Fibroblast of lung (primary cell): ENCODE measurements around the gene MOGAT1. TPM values are rescaled to one million over a fixed set of nuclear protein-coding genes. Genes with fewer than 3 reads are reported as not detected.

Experiments used
- DNase-seq, 2 donors: peaks; one replicate each; pipeline versions ENCODE4 v3.0.0 to v3.0.0-alpha.2; 2010; ENCODE audit warnings: low read depth in 2 of 2
- H2AFZ ChIP-seq: 2 replicates; pipeline ENCODE4 v1.5.1; 2012; ENCODE audit warnings: low read length, control low read depth, inconsistent platforms
- H3K27ac ChIP-seq: 2 replicates; pipeline ENCODE4 v1.5.1; 2011; ENCODE audit warnings: low read length, control low read depth; ENCODE audit not compliant: insufficient read depth
- H3K27me3 ChIP-seq: 2 replicates; pipeline ENCODE4 v1.5.1; 2011; ENCODE audit warnings: mild to moderate bottlenecking, low read length; ENCODE audit not compliant: control insufficient read depth, insufficient read depth
- H3K36me3 ChIP-seq: 2 replicates; pipeline ENCODE4 v1.5.1; 2011; ENCODE audit warnings: low read length; ENCODE audit not compliant: control insufficient read depth, insufficient read depth
- H3K4me1 ChIP-seq: 2 replicates; pipeline ENCODE4 v1.5.1; 2011; ENCODE audit warnings: low read length; ENCODE audit not compliant: control insufficient read depth, insufficient read depth; ENCODE audit errors: extremely low read depth
- H3K4me2 ChIP-seq: 2 replicates; pipeline ENCODE4 v1.5.1; 2011; ENCODE audit warnings: low read length, control low read depth; ENCODE audit not compliant: insufficient read depth; ENCODE audit errors: extremely low read depth
- H3K4me3 ChIP-seq, 4 experiments: fragments of 200-600 bp in 1 of 4; sonication (generic) in 1 of 4; replicated peaks in 1 of 4; 2 replicates each; pipeline ENCODE4 v1.5.1; 2011 to 2016; ENCODE audit warnings: low read length in 4 of 4, low read depth in 3 of 4, mild to moderate bottlenecking in 3 of 4, control low read depth in 2 of 4, inconsistent platforms in 1 of 4, mixed read lengths in 1 of 4; ENCODE audit not compliant: insufficient read depth in 1 of 4; ENCODE audit errors: control extremely low read depth in 1 of 4
- H3K79me2 ChIP-seq: 2 replicates; pipeline ENCODE4 v1.5.1; 2012; ENCODE audit warnings: mild to moderate bottlenecking, low read length, inconsistent platforms; ENCODE audit not compliant: control insufficient read depth, insufficient read depth
- H3K9ac ChIP-seq: 2 replicates; pipeline ENCODE4 v1.5.1; 2011; ENCODE audit warnings: mild to moderate bottlenecking, low read length, control low read depth; ENCODE audit not compliant: insufficient read depth
- H3K9me3 ChIP-seq: 2 replicates; pipeline ENCODE4 v1.5.1; 2012; ENCODE audit warnings: low read depth, low read length; ENCODE audit not compliant: control insufficient read depth, insufficient read depth
- H4K20me1 ChIP-seq: 2 replicates; pipeline ENCODE4 v1.5.1; 2011; ENCODE audit warnings: low read length; ENCODE audit not compliant: control insufficient read depth, insufficient read depth; ENCODE audit errors: extremely low read depth
- EZH2 ChIP-seq: IDR thresholded peaks from 2 replicates; pipeline ENCODE4 v1.5.1; 2012; ENCODE audit warnings: low read length, control low read depth, mild to moderate bottlenecking; ENCODE audit errors: missing control alignments
- polyA plus RNA-seq, 2 donors: library from polyadenylated mRNA; depleted of rRNA in 1 of 2; stranded (reverse) in 1 of 2; unstranded in 1 of 2; fragments of >200 nt; gene quantifications; 2 replicates each; pipeline ENCODE4 v1.2.1, GENCODE V29; 2011 to 2012; ENCODE audit warnings: missing spikeins in 1 of 2
- total RNA-seq: library from RNA; depleted of rRNA; stranded (reverse); fragments of >200 nt; gene quantifications from 2 replicates; pipeline ENCODE4 v1.2.1, GENCODE V29; 2014
- TF ChIP-seq, protein P1 (sequence below), 2 donors: IDR thresholded peaks in 1 of 2; conservative IDR thresholded peaks in 1 of 2; 1 replicate in 1 of 2; 2 replicates in 1 of 2; pipeline ENCODE4 v1.5.1; 2011 to 2012; ENCODE audit warnings: low read length in 2 of 2, control low read depth in 1 of 2, inconsistent platforms in 1 of 2, low read depth in 1 of 2, mild to moderate bottlenecking in 1 of 2

MOGAT1 gene
- total and polyA plus RNA-seq, 2 donors (not counting 1 experiment from before 2014, with no cell fraction given), result not detected

- Histone ChIP-seq H3K4me2 (peak overlapping the region; percentile 36), H3K27ac (no peak overlapping the region), H3K4me1 (no peaks in the 10 kb centered on the region), H3K9me3 (no peaks in the 10 kb centered on the region), H3K36me3 (no peaks in the 10 kb centered on the region), H2AFZ (peak overlapping the region; percentile 51), H4K20me1 (no peaks in the 10 kb centered on the region), H3K27me3 (no peaks in the 10 kb centered on the region), H3K9ac (no peak overlapping the region), H3K4me3 (no peak overlapping the region), H3K79me2 (no peaks in the 10 kb centered on the region)
- TF ChIP-seq EZH2, result no peak
- TF ChIP-seq, protein P1, sequence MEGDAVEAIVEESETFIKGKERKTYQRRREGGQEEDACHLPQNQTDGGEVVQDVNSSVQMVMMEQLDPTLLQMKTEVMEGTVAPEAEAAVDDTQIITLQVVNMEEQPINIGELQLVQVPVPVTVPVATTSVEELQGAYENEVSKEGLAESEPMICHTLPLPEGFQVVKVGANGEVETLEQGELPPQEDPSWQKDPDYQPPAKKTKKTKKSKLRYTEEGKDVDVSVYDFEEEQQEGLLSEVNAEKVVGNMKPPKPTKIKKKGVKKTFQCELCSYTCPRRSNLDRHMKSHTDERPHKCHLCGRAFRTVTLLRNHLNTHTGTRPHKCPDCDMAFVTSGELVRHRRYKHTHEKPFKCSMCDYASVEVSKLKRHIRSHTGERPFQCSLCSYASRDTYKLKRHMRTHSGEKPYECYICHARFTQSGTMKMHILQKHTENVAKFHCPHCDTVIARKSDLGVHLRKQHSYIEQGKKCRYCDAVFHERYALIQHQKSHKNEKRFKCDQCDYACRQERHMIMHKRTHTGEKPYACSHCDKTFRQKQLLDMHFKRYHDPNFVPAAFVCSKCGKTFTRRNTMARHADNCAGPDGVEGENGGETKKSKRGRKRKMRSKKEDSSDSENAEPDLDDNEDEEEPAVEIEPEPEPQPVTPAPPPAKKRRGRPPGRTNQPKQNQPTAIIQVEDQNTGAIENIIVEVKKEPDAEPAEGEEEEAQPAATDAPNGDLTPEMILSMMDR (conservative IDR thresholded peaks at IDR 0.05 in 1 of 2, IDR thresholded peaks at IDR 0.05 in 1 of 2; ENCODE audit: low read depth in 1 of 2, low read length in 2 of 2), result no peak
- DNase-seq, result peak in 1 of 2 donors; percentile 37
These were observed 62.6 kb downstream of the MOGAT1 start for GRCh38 chr2:222733846-222734702.

DNA sequence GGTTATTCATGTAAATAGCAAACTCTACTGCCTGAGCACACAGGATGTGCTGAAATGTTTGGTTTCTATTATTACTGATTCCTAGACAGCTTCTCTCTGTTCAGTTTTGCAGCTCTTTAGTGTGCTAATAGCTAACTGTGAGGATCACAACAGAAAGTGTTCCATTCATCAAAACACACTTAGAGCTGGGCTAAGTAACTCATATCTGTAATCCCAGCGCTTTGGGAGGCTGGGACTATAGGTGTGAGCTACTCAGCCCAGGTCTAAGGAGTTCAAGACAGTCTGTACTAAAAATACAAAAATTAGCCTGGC is 63.2 kb downstream of the MOGAT1 start:
- Histone ChIP-seq H3K9me3 (no peaks in the 10 kb centered on the region), H4K20me1 (no peaks in the 10 kb centered on the region), H3K79me2 (no peaks in the 10 kb centered on the region), H3K9ac (no peak overlapping the region), H2AFZ (no peak overlapping the region), H3K4me2 (no peak overlapping the region), H3K27me3 (no peaks in the 10 kb centered on the region), H3K27ac (no peak overlapping the region), H3K36me3 (no peaks in the 10 kb centered on the region), H3K4me1 (no peaks in the 10 kb centered on the region), H3K4me3 (no peak overlapping the region)
- TF ChIP-seq, protein P1 (conservative IDR thresholded peaks at IDR 0.05 in 1 of 2, IDR thresholded peaks at IDR 0.05 in 1 of 2; ENCODE audit: low read depth in 1 of 2, low read length in 2 of 2), result no peak
- TF ChIP-seq EZH2, result no peak
- no peak for DNase-seq

GRCh38 chr2:222736301-222736700 is 64.8 kb downstream of the MOGAT1 start:
- no peak overlapping the region for H2AFZ ChIP-seq
- peak in 1 of 2 donors; percentile 66 for DNase-seq

More at GRCh38 chr2:222736301-222736700, 64.8 kb downstream of the MOGAT1 start:
- Histone ChIP-seq H3K4me3 (no peak overlapping the region), H4K20me1 (no peaks in the 10 kb centered on the region), H3K9ac (no peak overlapping the region), H3K27ac (no peak overlapping the region), H3K4me2 (no peak overlapping the region), H3K27me3 (no peaks in the 10 kb centered on the region), H3K4me1 (no peaks in the 10 kb centered on the region), H3K79me2 (no peaks in the 10 kb centered on the region), H3K9me3 (no peaks in the 10 kb centered on the region), H3K36me3 (no peaks in the 10 kb centered on the region)
- no peak for TF ChIP-seq EZH2
- TF ChIP-seq, protein P1 (conservative IDR thresholded peaks at IDR 0.05 in 1 of 2, IDR thresholded peaks at IDR 0.05 in 1 of 2; ENCODE audit: low read depth in 1 of 2, low read length in 2 of 2), result no peak
